ENCODE data around the gene AIP.
"Not testable (repeated sequence)": the region's sequence is repeated elsewhere in the genome, so short reads cannot be mapped to it uniquely, and the experiment has no call there.

The AIP gene

DNA sequence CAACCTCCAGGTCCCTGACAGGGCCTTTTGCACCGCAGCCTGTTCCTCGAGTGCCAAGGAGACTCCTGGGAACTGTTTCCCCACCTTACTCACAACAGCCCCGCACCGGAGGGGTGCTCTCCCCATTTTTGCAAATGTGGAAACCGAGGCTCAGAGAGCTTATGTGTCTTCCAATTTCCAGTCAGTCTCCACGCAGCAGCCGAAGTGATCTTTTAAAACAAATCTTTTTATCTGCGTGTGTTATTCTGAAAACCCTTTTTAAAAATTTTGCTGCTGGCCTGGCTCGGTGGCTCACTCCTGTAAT, 13.4 kb upstream of the AIP start:
- FAIRE-seq, result no peak

DNA sequence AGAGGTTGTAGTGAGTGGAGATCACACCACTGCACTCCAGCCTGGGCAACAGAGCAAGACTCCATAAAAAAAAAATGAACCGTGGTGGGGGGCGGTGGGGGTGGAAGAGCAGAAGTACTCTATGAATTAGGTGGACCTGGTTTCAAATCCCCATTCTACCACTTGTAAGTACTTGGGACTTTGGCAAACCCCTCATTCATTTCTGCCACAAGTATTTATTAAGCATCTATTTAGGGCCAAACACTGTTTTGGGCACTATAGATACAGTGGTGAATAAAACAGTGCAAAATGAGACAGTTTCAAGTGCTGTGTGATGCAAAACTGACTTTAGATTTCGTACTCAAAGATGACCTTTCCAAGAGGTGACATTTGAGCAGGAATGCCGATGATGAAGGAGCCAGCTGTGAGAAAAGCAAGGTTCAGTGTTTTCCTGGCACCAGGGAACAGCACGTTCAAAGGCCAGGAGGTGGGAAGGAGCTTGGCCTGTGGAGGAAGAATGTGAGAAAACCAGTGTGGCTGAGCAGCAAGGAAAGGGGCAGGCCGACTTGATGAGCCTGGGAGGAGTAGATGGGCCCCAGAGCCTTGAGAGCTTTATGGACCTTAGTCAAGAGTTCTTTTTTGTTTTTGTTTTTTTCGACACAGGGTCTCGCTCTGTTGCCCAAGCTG, 12.4 kb upstream of the AIP start:
- no peak for FAIRE-seq

- FAIRE-seq, result no peak
These were observed 9.9 kb upstream of the AIP start for GRCh38 chr11:67472882-67473281.

DNA sequence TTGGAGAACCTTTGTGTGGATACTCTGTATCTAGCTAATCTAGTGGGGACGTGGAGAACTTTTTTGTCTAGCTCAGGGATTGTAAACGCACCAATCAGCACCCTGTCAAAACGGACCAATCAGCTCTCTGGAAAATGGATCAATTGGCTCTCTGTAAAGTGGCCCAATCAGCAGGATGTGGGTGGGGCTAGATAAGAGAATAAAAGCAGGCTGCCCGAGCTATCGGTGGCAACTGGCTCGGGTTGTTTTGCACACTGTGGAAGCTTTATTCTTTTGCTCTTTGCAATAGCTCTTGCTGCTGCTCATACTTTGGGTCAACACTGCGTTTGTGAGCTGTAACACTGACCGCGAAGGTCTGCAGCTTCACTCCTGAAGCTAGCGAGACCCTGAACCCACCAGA, 6.1 kb upstream of the AIP start:
- FAIRE-seq, result not testable (repeated sequence)

GRCh38 chr11:67477344-67478050, 5.3 kb upstream of the AIP start:
- not testable (repeated sequence) for FAIRE-seq

DNA sequence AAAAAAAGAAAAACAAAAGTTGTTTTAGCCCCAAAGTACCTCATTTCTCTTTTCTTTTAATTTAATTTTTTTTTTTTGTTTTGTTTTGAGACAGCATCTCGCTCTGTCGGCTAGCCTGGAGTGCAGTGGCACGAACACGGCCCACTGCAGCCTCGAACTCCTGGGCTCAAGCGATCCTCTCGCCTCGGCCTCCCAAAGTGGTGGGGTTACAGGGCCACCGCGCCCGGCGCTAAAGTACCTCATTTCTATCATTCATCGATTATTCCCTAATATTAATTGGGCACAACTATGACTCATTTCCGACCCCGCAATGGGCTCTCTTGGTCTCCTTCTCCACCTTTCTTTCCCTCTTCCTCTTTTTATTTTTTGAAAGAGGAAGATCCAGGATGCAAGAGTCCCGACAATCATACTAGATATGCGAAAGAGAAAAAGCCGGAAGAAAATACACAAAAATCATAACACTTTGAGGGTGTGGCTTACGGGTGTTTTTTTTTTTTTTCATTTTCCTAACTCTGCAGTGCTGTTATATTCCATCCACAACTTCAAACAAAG, 475 bp upstream of the AIP start:
- no peak for FAIRE-seq

DNA sequence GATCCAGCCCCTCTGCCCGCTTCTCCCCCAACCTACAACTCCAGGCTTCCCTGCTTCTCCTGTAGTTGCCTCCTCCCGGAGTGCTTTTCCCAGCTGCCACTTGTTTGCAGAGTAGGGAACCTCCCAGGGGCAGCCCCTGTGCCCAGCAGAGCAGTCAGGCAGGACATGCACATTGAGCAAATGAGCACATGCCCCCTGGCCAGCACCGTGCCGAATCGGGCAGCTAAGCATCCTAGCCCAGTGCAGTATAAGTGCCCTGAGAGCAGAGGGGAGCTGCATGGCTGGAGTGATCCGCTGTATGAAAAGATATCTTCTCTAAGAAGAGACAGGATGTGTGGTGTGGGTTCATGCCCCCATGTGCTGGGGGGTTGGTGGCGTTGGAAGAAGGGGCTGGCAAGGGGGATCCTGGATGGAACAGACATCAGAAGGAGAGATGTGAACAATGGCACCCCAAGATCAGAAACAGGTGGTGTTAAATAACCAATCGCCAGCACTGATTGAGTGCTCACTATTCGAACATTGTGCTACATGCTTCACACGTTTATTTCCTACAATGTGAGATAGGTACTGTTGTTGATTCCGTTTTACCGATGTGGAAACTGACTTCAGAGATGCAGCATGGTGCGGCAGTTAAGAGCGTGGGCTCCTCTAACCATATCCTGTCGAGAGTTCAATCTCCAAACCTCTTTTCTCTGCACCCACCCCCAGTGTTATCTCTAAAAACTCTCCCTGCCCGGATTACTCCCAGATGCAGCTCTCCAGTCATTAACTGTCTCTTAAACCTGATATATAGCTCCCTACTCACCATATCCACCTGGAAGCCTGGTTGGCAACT, 1.2 kb downstream of the AIP start:
- no peak for FAIRE-seq

DNA sequence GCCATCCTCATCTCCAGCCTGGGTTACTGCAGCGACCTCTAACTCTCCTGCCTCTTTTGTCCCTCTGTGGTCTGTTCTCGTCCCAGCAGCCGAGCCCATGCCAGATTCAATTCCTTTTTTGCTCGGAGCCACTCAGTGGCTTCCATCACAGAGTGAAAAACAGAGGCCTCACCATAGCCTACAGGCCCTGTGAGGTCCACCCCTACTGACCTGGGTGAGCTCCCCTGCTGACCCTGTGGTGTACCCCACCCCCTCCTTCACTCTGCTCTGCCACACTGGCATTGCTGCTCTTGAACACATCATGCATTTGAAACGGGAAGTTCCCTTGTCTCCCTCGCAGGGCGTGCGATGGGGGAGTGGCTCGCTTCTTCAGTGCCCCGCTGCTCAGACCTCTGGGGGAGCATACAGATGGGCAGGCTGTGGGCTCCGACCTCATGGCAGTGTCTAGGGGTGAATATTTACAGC, 2.1 kb downstream of the AIP start:
- FAIRE-seq, result no peak

DNA sequence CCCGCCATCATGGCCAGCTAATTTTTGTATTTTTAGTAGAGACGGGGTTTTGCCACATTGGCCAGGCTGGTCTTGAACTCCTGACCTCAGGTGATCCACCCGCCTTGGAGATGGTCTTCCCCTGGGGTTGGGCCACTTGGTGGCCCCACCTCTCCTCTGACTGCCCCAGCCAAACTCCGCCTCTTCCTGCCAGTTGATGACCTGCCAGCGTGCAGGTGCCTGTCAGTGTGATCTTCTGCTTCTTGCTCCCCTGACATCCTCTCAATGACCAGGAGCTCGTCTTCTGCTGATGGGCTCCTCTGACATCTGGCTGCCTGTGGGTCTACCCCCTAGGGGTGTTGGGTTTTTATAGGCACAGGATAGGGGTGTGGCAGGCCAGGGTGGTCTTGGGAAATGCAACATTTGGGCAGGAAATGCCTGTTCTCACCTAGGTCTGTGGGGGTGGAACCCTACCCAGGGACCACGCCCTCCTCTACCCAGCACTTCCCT, 3.1 kb downstream of the AIP start:
- not testable (repeated sequence) for FAIRE-seq

- no peak for FAIRE-seq
These were observed 3.8 kb downstream of the AIP start for GRCh38 chr11:67486481-67487195.

- no peak for FAIRE-seq
These were observed 6.5 kb downstream of the AIP start for GRCh38 chr11:67489203-67489884.

GRCh38 chr11:67489885-67490726, 7.3 kb downstream of the AIP start:
- FAIRE-seq, result no peak

DNA sequence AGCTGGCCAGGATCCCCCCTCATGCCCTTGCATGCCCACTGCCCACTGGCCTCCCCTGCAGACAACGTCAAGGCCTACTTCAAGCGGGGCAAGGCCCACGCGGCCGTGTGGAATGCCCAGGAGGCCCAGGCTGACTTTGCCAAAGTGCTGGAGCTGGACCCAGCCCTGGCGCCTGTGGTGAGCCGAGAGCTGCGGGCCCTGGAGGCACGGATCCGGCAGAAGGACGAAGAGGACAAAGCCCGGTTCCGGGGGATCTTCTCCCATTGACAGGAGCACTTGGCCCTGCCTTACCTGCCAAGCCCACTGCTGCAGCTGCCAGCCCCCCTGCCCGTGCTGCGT, 7.9 kb downstream of the AIP start:
- no peak for FAIRE-seq

- FAIRE-seq, result no peak
These were observed 8.6 kb downstream of the AIP start for GRCh38 chr11:67491276-67492068.

DNA sequence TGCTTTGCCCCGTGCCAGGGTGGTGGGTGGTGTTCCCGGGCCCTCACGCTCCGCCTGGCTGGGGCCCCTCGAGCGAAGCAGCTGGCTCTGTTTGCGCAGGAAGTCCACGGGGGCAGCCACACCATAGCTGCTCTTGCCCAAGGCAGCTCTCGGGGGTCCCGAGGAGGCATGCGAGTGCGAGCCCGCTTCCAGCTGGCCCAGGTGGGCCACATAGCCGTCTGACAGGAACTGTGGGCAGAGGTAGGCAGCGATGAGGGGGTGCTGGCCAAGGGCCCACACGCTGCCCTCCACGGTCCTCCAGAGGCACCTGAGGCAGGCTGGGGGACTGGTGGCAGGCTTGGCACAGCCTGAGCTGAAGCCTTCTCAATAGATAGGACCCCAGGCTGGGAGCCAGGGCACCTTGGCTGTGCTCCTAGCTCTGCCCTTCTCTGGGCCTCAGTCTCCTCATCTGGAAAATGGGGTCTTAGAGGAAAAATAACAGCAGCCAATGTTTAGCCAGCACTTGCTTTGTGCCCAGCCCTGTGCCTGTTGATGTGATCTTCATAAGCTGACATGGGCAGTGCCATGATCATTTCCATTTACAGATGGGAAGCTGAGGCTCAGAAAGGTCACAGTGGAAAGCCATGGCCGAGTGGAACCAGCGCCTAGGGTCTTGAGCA, 9.4 kb downstream of the AIP start:
- no peak for FAIRE-seq

DNA sequence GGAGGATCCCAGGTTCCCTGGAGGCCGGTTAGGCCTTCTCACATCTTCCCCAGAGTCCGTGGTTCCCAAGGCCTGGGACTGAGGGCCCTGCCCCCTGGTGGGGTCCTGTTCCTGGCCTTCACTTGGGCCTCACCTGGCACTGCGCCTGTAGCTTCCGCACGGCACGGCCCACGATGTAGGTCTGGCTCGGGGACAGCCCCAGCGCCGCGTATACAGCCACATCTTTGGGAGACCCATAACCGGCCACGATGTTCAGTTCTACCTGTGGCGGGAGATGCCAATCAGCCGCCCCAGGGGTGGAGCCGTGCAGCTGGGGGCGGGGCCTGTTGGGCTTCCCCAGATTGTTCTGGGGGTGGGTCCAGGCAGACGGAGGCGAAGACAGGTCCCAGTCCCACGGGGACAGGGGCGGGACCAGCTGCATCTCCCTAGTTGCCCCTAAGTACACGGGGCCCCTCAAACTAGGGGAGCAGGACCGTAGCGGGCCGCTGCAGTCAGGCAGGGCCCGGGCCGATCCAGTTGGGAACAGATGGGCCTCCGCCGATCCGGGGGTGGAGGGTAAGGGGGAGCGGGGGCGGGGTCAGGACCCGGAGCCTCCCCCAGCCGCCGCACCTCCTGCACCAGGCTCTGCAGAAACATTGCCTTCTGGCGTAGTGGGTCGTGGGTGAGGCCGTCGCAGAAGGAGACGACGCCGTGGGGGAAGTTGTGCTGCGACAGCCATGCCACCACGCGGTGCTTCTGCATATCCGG, 10.1 kb downstream of the AIP start:
- no peak for FAIRE-seq

GRCh38 chr11:67493548-67494370, 10.9 kb downstream of the AIP start:
- no peak for FAIRE-seq
